CD14-positive monocyte (primary cell): ENCODE results near the gene UCP3. TPM values are rescaled to one million over a fixed set of nuclear protein-coding genes. Genes with fewer than 3 reads are reported as not detected.

Experiments used
- DNase-seq, 3 donors: peaks; one replicate each; pipeline ENCODE4 v3.0.0-alpha.2; 2011 to 2022
- H2AFZ ChIP-seq: 2 replicates; pipeline ENCODE4 v1.6.0; 2012; ENCODE audit warnings: mild to moderate bottlenecking, low read depth, low read length, inconsistent platforms; ENCODE audit not compliant: insufficient read depth, poor library complexity, severe bottlenecking
- H3K27ac ChIP-seq, 2 donors: 1 replicate in 1 of 2; 2 replicates in 1 of 2; pipeline ENCODE4 v1.5.1; 2012 to 2013; ENCODE audit warnings: low read length in 2 of 2, control low read depth in 1 of 2, inconsistent platforms in 1 of 2, low read depth in 1 of 2, mild to moderate bottlenecking in 1 of 2
- H3K27me3 ChIP-seq, 2 donors: one replicate each; pipeline versions ENCODE4 v1.6.0 to v1.6.1; 2011 to 2013; ENCODE audit warnings: low read length in 2 of 2; ENCODE audit not compliant: control insufficient read depth in 2 of 2, insufficient read depth in 2 of 2
- H3K36me3 ChIP-seq, 2 donors: replicated peaks in 1 of 2; 1 replicate in 1 of 2; 2 replicates in 1 of 2; pipeline versions ENCODE4 v1.5.1 to v1.6.1; 2012 to 2013; ENCODE audit warnings: low read length in 2 of 2, control low read depth in 1 of 2, inconsistent platforms in 1 of 2, mild to moderate bottlenecking in 1 of 2; ENCODE audit not compliant: insufficient read depth in 2 of 2, control insufficient read depth in 1 of 2
- H3K4me1 ChIP-seq, 2 donors: 1 replicate in 1 of 2; 2 replicates in 1 of 2; pipeline versions ENCODE4 v1.5.1 to v1.6.1; 2012 to 2013; ENCODE audit warnings: low read length in 2 of 2, control low read depth in 1 of 2, inconsistent platforms in 1 of 2, mild to moderate bottlenecking in 1 of 2, moderate library complexity in 1 of 2; ENCODE audit not compliant: insufficient read depth in 2 of 2, control insufficient read depth in 1 of 2
- H3K4me2 ChIP-seq: replicated peaks from 2 replicates; pipeline ENCODE3; 2012; ENCODE audit warnings: low read length, moderate library complexity, mild to moderate bottlenecking; ENCODE audit not compliant: poor library complexity, severe bottlenecking; ENCODE audit errors: extremely low read depth
- H3K4me3 ChIP-seq, 3 experiments: fragments of 200-600 bp in 1 of 3; sonication (generic) in 1 of 3; replicated peaks in 1 of 3; 1 replicate in 2 of 3; 2 replicates in 1 of 3; pipeline ENCODE4 v1.5.1; 2011 to 2013; ENCODE audit warnings: low read length in 3 of 3, mild to moderate bottlenecking in 3 of 3, control low read depth in 2 of 3, low read depth in 2 of 3, inconsistent platforms in 1 of 3, moderate library complexity in 1 of 3
- H3K79me2 ChIP-seq: 2 replicates; pipeline ENCODE4 v1.6.0; 2012; ENCODE audit warnings: mild to moderate bottlenecking, control low read depth, inconsistent platforms, low read length, moderate library complexity; ENCODE audit not compliant: insufficient read depth
- H3K9ac ChIP-seq: 2 replicates; pipeline ENCODE4 v1.6.0; 2017; ENCODE audit warnings: low read length, mild to moderate bottlenecking; ENCODE audit not compliant: insufficient read depth, poor library complexity, severe bottlenecking
- H3K9me3 ChIP-seq, 2 donors: replicated peaks in 1 of 2; 1 replicate in 1 of 2; 2 replicates in 1 of 2; pipeline versions ENCODE4 v1.5.1 to v1.6.1; 2012 to 2013; ENCODE audit warnings: low read length in 2 of 2, control low read depth in 1 of 2; ENCODE audit not compliant: control insufficient read depth in 1 of 2, insufficient read depth in 1 of 2
- H4K20me1 ChIP-seq: 2 replicates; pipeline ENCODE4 v1.6.0; 2012; ENCODE audit warnings: mild to moderate bottlenecking, low read length, control low read depth, moderate library complexity; ENCODE audit not compliant: insufficient read depth
- H3K27ac Mint-ChIP-seq, 7 donors: one replicate each; pipeline ENCODE4 v1.8.0; 2020; ENCODE audit warnings: mild to moderate bottlenecking in 7 of 7, mixed read lengths in 7 of 7, moderate library complexity in 6 of 7, inconsistent platforms in 2 of 7
- H3K27me3 Mint-ChIP-seq, 3 donors: one replicate each; pipeline ENCODE4 v1.8.0; 2021 to 2022; ENCODE audit warnings: low read depth in 3 of 3, mild to moderate bottlenecking in 3 of 3, mixed read lengths in 3 of 3, moderate library complexity in 3 of 3, inconsistent platforms in 1 of 3
- H3K36me3 Mint-ChIP-seq, 2 donors: one replicate each; pipeline ENCODE4 v1.8.0; 2020; ENCODE audit warnings: mixed read lengths in 2 of 2, inconsistent platforms in 1 of 2, mild to moderate bottlenecking in 1 of 2
- H3K4me1 Mint-ChIP-seq: one replicate; pipeline ENCODE4 v1.8.0; 2020; ENCODE audit warnings: mild to moderate bottlenecking, mixed read lengths
- H3K4me3 Mint-ChIP-seq, 2 donors: one replicate each; pipeline ENCODE4 v1.8.0; 2020; ENCODE audit warnings: mild to moderate bottlenecking in 2 of 2, mixed read lengths in 2 of 2, moderate library complexity in 1 of 2
- H3K9me3 Mint-ChIP-seq, 7 donors: one replicate each; pipeline ENCODE4 v1.8.0; 2020 to 2022; ENCODE audit warnings: mixed read lengths in 7 of 7, mild to moderate bottlenecking in 6 of 7, moderate library complexity in 6 of 7, inconsistent platforms in 2 of 7
- CTCF ChIP-seq: fragments of 200-600 bp; IDR thresholded peaks from one replicate; pipeline ENCODE4 v1.8.0; 2022; ENCODE audit warnings: antibody characterized with exemption, mild to moderate bottlenecking
- WGBS: methylation state at CpG from one replicate; pipeline ENCODE4 v1.1.5; 2013; ENCODE audit warnings: missing lambda C conversion rate; ENCODE audit not compliant: insufficient coverage; 5-methylcytosine and 5-hydroxymethylcytosine counted together
- intact Hi-C, 2 donors: fragments of 100-400 bp; cut with micrococcal nuclease; formaldehyde crosslinking; loops; one replicate each; pipeline versions ENCODE4 v1.15.0 to v1.15.1; 2023
- polyA plus RNA-seq, 3 donors: library from polyadenylated mRNA; depleted of rRNA in 1 of 3; unstranded in 2 of 3; stranded (reverse) in 1 of 3; fragments of 300-500 nt in 2 of 3; fragments of >200 nt in 1 of 3; fragmentation: Illumina TruSeq in 2 of 3; gene quantifications; 1 replicate in 2 of 3; 2 replicates in 1 of 3; pipeline ENCODE4 v1.2.3, GENCODE V29; 2012 to 2021

The UCP3 gene
- polyA plus RNA-seq, 3 donors: 3.8 TPM; not detected in 2

GRCh38 chr11:73957654-73958361 is 51.1 kb downstream of the UCP3 start:
- H3K4me2 ChIP-seq: no peak overlapping the region
- Mint-ChIP-seq H3K4me3 (peak overlapping the region in 1 of 2 donors; percentile 56), H3K27me3 (peaks cover 13 to 28% (median 25%) of the 10 kb centered on the region in 3 donors), H3K36me3 (no peaks in the 10 kb centered on the region), H3K4me1 (peaks cover 6% of the 10 kb centered on the region), H3K27ac (no peak overlapping the region), H3K9me3 (peaks cover 0 to 2% (median 0%) of the 10 kb centered on the region in 7 donors)
- no peaks in the 10 kb centered on the region for H3K79me2 ChIP-seq
- intact Hi-C loops: no loop called here
- no peaks in the 10 kb centered on the region for H3K4me1 ChIP-seq
- H4K20me1 ChIP-seq: no peaks in the 10 kb centered on the region
- peaks cover 0 to 11% of the 10 kb centered on the region in 2 donors for H3K27me3 ChIP-seq
- TF ChIP-seq CTCF: no peak
- no peaks in the 10 kb centered on the region for H3K36me3 ChIP-seq
- no peak overlapping the region for H3K4me3 ChIP-seq
- H3K9me3 ChIP-seq: no peaks in the 10 kb centered on the region
- 74% methylated on average over 25 of the region's 25 CpGs for WGBS
- no peak overlapping the region for H2AFZ ChIP-seq
- H3K27ac ChIP-seq: no peak overlapping the region
- DNase-seq: no peak
- H3K9ac ChIP-seq: no peak overlapping the region

GRCh38 chr11:73956876-73957653 is 51.8 kb downstream of the UCP3 start:
- no peaks in the 10 kb centered on the region for H4K20me1 ChIP-seq
- H3K79me2 ChIP-seq: no peaks in the 10 kb centered on the region
- no peak overlapping the region for H3K4me2 ChIP-seq
- peaks cover 14 to 25% (median 24%) of the 10 kb centered on the region in 3 donors for H3K27me3 Mint-ChIP-seq
- no peak overlapping the region for H3K4me3 ChIP-seq
- H3K27ac Mint-ChIP-seq: no peak overlapping the region
- 43% methylated on average over 12 of the region's 29 CpGs for WGBS
- no peaks in the 10 kb centered on the region for H3K9me3 ChIP-seq
- H3K4me1 Mint-ChIP-seq: peaks cover 6% of the 10 kb centered on the region
- peaks cover 0 to 11% of the 10 kb centered on the region in 2 donors for H3K27me3 ChIP-seq
- peak overlapping the region in 1 of 2 donors; percentile 56 for H3K4me3 Mint-ChIP-seq
- intact Hi-C loops: no loop called here
- no peaks in the 10 kb centered on the region for H3K4me1 ChIP-seq
- H2AFZ ChIP-seq: no peak overlapping the region
- no peak for DNase-seq
- no peak for TF ChIP-seq CTCF
- H3K9ac ChIP-seq: no peak overlapping the region
- H3K36me3 ChIP-seq: no peaks in the 10 kb centered on the region
- no peak overlapping the region for H3K27ac ChIP-seq
- H3K36me3 Mint-ChIP-seq: no peaks in the 10 kb centered on the region
- peaks cover 0 to 2% (median 0%) of the 10 kb centered on the region in 7 donors for H3K9me3 Mint-ChIP-seq
